Measurements from ENCODE around the gene CAMK4. TPM values are rescaled to one million over a fixed set of nuclear protein-coding genes. Genes with fewer than 3 reads are reported as not detected.

The CAMK4 gene
- total and polyA plus RNA-seq, 2 of the 8 experiments (the other 6 are each of a cell fraction or from before 2014, with no cell fraction given) = 1.8 to 8.3 TPM

GRCh38 chr5:111530298-111530740, 306.1 kb downstream of the CAMK4 start:
- DNase-seq (ENCODE audit: low read depth in 1 of 2, low spot score in 2 of 2) (no peak), FAIRE-seq (no peak)
- WGBS, 2 experiments (ENCODE audit: extremely low coverage in 1 of 2, insufficient coverage in 1 of 2, insufficient read length in 1 of 2, insufficient replicate concordance in 2 of 2, low coverage in 1 of 2, low lambda C conversion rate in 2 of 2, missing lambda C conversion rate in 1 of 2) = 95% methylated on average over 10 of the region's 10 CpGs; no CpG with 5 or more reads in 1 of the 2 experiments
- Histone ChIP-seq H3K79me2 (ENCODE audit: control insufficient read depth in 1 of 2, insufficient read depth in 2 of 2, low read length in 2 of 2) (no peaks in the 10 kb centered on the region), H2BK15ac (ENCODE audit: low read length) (no peak overlapping the region), H4K8ac (ENCODE audit: extremely low read depth, insufficient read depth, low read length) (no peak overlapping the region), H3K9ac (replicated peaks in 1 of 4; ENCODE audit: extremely low read depth in 1 of 4, low read depth in 3 of 4, low read length in 3 of 4) (no peak overlapping the region), H3K36me3 (ENCODE audit: control insufficient read depth in 2 of 4, insufficient read depth in 4 of 4, low read length in 3 of 4) (no peaks in the 10 kb centered on the region), H3K4me1 (replicated peaks in 1 of 4; ENCODE audit: control insufficient read depth in 3 of 4, insufficient read depth in 4 of 4, low read length in 3 of 4) (no peaks in the 10 kb centered on the region), H4K91ac (replicated peaks; ENCODE audit: insufficient read length, low read length) (no peak overlapping the region), H4K20me1 (replicated peaks in 1 of 2; ENCODE audit: control insufficient read depth in 1 of 2, insufficient read depth in 2 of 2, low read length in 2 of 2) (no peaks in the 10 kb centered on the region), H3K27me3 (replicated peaks in 1 of 4; ENCODE audit: control insufficient read depth in 3 of 4, extremely low read depth in 1 of 4, insufficient read depth in 3 of 4, low read length in 3 of 4) (no peaks in the 10 kb centered on the region), H3K4me2 (ENCODE audit: insufficient read depth in 1 of 2, low read depth in 2 of 2, low read length in 2 of 2) (no peak overlapping the region), H4K5ac (ENCODE audit: insufficient read length, low read depth, low read length) (no peak overlapping the region), H3K9me3 (ENCODE audit: insufficient read depth in 2 of 2, low read depth in 1 of 2, low read length in 1 of 2) (no peaks in the 10 kb centered on the region), H3K4ac (replicated peaks; ENCODE audit: insufficient read length, low read depth, low read length) (no peak overlapping the region), H3K79me1 (ENCODE audit: low read depth, low read length) (no peaks in the 10 kb centered on the region), H3K23ac (ENCODE audit: insufficient read length) (no peak overlapping the region), H2BK20ac (ENCODE audit: low read length) (no peak overlapping the region), H2BK5ac (ENCODE audit: low read depth, low read length) (no peak overlapping the region), H2BK12ac (ENCODE audit: low read depth, low read length) (peak overlapping the region; percentile 94), H3K56ac (replicated peaks; ENCODE audit: insufficient read length, low read depth, low read length) (no peak overlapping the region), H3K27ac (ENCODE audit: low read depth, low read length) (no peak overlapping the region), H3K14ac (ENCODE audit: insufficient read length) (no peak overlapping the region), H3K4me3 (ENCODE audit: extremely low read depth in 1 of 4, insufficient read depth in 2 of 4, low read depth in 3 of 4, low read length in 4 of 4) (no peak overlapping the region), H2BK120ac (replicated peaks; ENCODE audit: low read depth, low read length) (no peak overlapping the region), H2AFZ (ENCODE audit: low read length) (peak overlapping the region; percentile 78), H2AK5ac (ENCODE audit: low read depth, low read length) (no peak overlapping the region), H3K18ac (ENCODE audit: extremely low read depth, low read length) (no peak overlapping the region), H3K23me2 (ENCODE audit: low read depth, low read length) (no peaks in the 10 kb centered on the region)
- POLR2A ChIA-PET (ENCODE audit: partially characterized antibody) = no interaction called here
- CTCF ChIA-PET (ENCODE audit: partially characterized antibody) = interaction anchor here (0.6 to 3.5 kb wide), 11 partner anchors 9 to 631 kb away, joined by 3 to 50 read pairs (median 5); partner anchors contain the start of gene STARD4
- TF ChIP-seq TAF1 (IDR thresholded peaks at IDR 0.05; ENCODE audit: low read depth, low read length) (no peak), POLR2A (IDR thresholded peaks at IDR 0.05; ENCODE audit: control extremely low read depth in 1 of 2, low read depth in 2 of 2, low read length in 2 of 2) (no peak), JUND (IDR thresholded peaks at IDR 0.05; ENCODE audit: low read length) (no peak), RNF2 (IDR thresholded peaks at IDR 0.05; ENCODE audit: borderline replicate concordance, low read depth, low read length, missing control alignments, poor library complexity, severe bottlenecking) (no peak), SP1 (IDR thresholded peaks at IDR 0.05; ENCODE audit: low read depth, low read length) (no peak), SP4 (IDR thresholded peaks at IDR 0.05; ENCODE audit: low read length) (no peak), TEAD4 (IDR thresholded peaks at IDR 0.05; ENCODE audit: low read depth, low read length) (no peak), SP2 (IDR thresholded peaks at IDR 0.05; ENCODE audit: low read length) (no peak), E2F6 (IDR thresholded peaks at IDR 0.05) (no peak), NRF1 (IDR thresholded peaks at IDR 0.05; ENCODE audit: low read depth, low read length) (no peak), NANOG (IDR thresholded peaks at IDR 0.05; ENCODE audit: insufficient read depth, low read depth, low read length, poor library complexity, severe bottlenecking) (no peak), RFX5 (IDR thresholded peaks at IDR 0.05; ENCODE audit: borderline replicate concordance, low read depth, low read length) (no peak)

All from H1 (cell line).